Mesenchymal stem cell (in vitro differentiated cells and primary cell): ENCODE measurements around the gene MEG3.

ENCODE experiments used
- DNase-seq: peaks from one replicate; pipeline ENCODE4 v3.0.0-alpha.2; 2013
- H2AFZ ChIP-seq: one replicate; pipeline ENCODE4 v1.6.1; 2013; ENCODE audit warnings: low read depth, mild to moderate bottlenecking, control low read depth, inconsistent platforms, low read length, moderate library complexity
- H2AK5ac ChIP-seq: 2 replicates; pipeline ENCODE4 v1.6.1; 2013; ENCODE audit warnings: low read length, moderate library complexity, mild to moderate bottlenecking, inconsistent platforms; ENCODE audit not compliant: severe bottlenecking
- H2BK120ac ChIP-seq: one replicate; pipeline ENCODE4 v1.6.1; 2013; ENCODE audit warnings: low read depth, mild to moderate bottlenecking, inconsistent platforms, low read length, moderate library complexity
- H2BK12ac ChIP-seq, 2 experiments: one replicate each; pipeline ENCODE4 v1.6.1; 2013; ENCODE audit warnings: inconsistent platforms in 2 of 2, low read length in 2 of 2, mild to moderate bottlenecking in 2 of 2, moderate library complexity in 2 of 2, control low read depth in 1 of 2
- H2BK15ac ChIP-seq: one replicate; pipeline ENCODE4 v1.6.1; 2013; ENCODE audit warnings: mild to moderate bottlenecking, low read depth, inconsistent platforms; ENCODE audit not compliant: poor library complexity, severe bottlenecking
- H2BK5ac ChIP-seq: 2 replicates; pipeline ENCODE4 v1.6.1; 2013; ENCODE audit warnings: low read depth, mild to moderate bottlenecking, low read length, control low read depth, inconsistent platforms; ENCODE audit not compliant: poor library complexity, severe bottlenecking
- H3K14ac ChIP-seq, 2 experiments: one replicate each; pipeline ENCODE4 v1.6.1; 2013; ENCODE audit warnings: inconsistent platforms in 2 of 2, low read length in 2 of 2, control low read depth in 1 of 2, mild to moderate bottlenecking in 1 of 2, moderate library complexity in 1 of 2
- H3K18ac ChIP-seq, 2 experiments: one replicate each; pipeline ENCODE4 v1.6.1; 2013; ENCODE audit warnings: inconsistent platforms in 2 of 2, low read length in 2 of 2, control low read depth in 1 of 2, low read depth in 1 of 2, mild to moderate bottlenecking in 1 of 2
- H3K23ac ChIP-seq, 2 experiments: one replicate each; pipeline ENCODE4 v1.6.1; 2013; ENCODE audit warnings: inconsistent platforms in 2 of 2, low read length in 2 of 2, mild to moderate bottlenecking in 2 of 2, moderate library complexity in 2 of 2, control low read depth in 1 of 2
- H3K27ac ChIP-seq: 2 replicates; pipeline ENCODE4 v1.5.1; 2013; ENCODE audit warnings: mild to moderate bottlenecking, moderate library complexity, low read length, control low read depth, inconsistent platforms; ENCODE audit not compliant: poor library complexity, severe bottlenecking
- H3K27me3 ChIP-seq, 2 experiments: 2 replicates each; pipeline versions ENCODE4 v1.6.1 to v1.7.0; 2013; ENCODE audit warnings: low read length in 2 of 2, mild to moderate bottlenecking in 2 of 2, moderate library complexity in 2 of 2, control low read depth in 1 of 2, inconsistent platforms in 1 of 2; ENCODE audit not compliant: control insufficient read depth in 1 of 2, insufficient read depth in 1 of 2
- H3K36me3 ChIP-seq, 2 experiments: 2 replicates each; pipeline versions ENCODE4 v1.6.1 to v1.7.0; 2013; ENCODE audit warnings: low read length in 2 of 2, control low read depth in 1 of 2, inconsistent platforms in 1 of 2, low read depth in 1 of 2, mild to moderate bottlenecking in 1 of 2; ENCODE audit not compliant: insufficient read depth in 2 of 2, control insufficient read depth in 1 of 2
- H3K4ac ChIP-seq, 2 experiments: one replicate each; pipeline ENCODE4 v1.6.1; 2013; ENCODE audit warnings: inconsistent platforms in 2 of 2, low read length in 2 of 2, mild to moderate bottlenecking in 2 of 2, moderate library complexity in 2 of 2, control low read depth in 1 of 2, low read depth in 1 of 2
- H3K4me1 ChIP-seq: 2 replicates; pipeline ENCODE4 v1.6.1; 2013; ENCODE audit warnings: low read depth, low read length, control low read depth; ENCODE audit not compliant: control insufficient read depth, insufficient read depth
- H3K4me2 ChIP-seq: 2 replicates; pipeline ENCODE4 v1.6.1; 2013; ENCODE audit warnings: low read length, mild to moderate bottlenecking, inconsistent platforms; ENCODE audit not compliant: poor library complexity, severe bottlenecking
- H3K4me3 ChIP-seq, 2 experiments: 2 replicates each; pipeline versions ENCODE4 v1.5.1 to v1.7.0; 2013; ENCODE audit warnings: low read length in 2 of 2, mild to moderate bottlenecking in 2 of 2, control low read depth in 1 of 2, low read depth in 1 of 2; ENCODE audit not compliant: insufficient read depth in 1 of 2
- H3K79me1 ChIP-seq: replicated peaks from 2 replicates; pipeline ENCODE4 v1.6.1; 2013; ENCODE audit warnings: mild to moderate bottlenecking, control low read depth, low read length, inconsistent platforms; ENCODE audit not compliant: poor library complexity, severe bottlenecking
- H3K9ac ChIP-seq: 2 replicates; pipeline ENCODE4 v1.7.0; 2013; ENCODE audit warnings: mild to moderate bottlenecking, low read length, moderate library complexity
- H3K9me3 ChIP-seq: 2 replicates; pipeline ENCODE4 v1.7.0; 2013; ENCODE audit warnings: mild to moderate bottlenecking, low read length; ENCODE audit not compliant: control insufficient read depth
- H4K8ac ChIP-seq: one replicate; pipeline ENCODE4 v1.6.1; 2013; ENCODE audit warnings: inconsistent platforms, mild to moderate bottlenecking, low read length, moderate library complexity
- H4K91ac ChIP-seq: one replicate; pipeline ENCODE4 v1.6.1; 2013; ENCODE audit warnings: mild to moderate bottlenecking, low read length, inconsistent platforms
- WGBS: methylation state at CpG from one replicate; pipeline ENCODE4 v1.1.7; 2013; ENCODE audit warnings: mixed read lengths; 5-methylcytosine and 5-hydroxymethylcytosine counted together

MEG3 gene

GRCh38 chr14:100780246-100780645 is 45.7 kb upstream of the MEG3 start:
- Histone ChIP-seq H3K36me3 (no peaks in the 10 kb centered on the region), H3K14ac (no peak overlapping the region), H4K8ac (no peak overlapping the region), H3K9me3 (no peaks in the 10 kb centered on the region), H3K27me3 (peaks cover 18 to 71% of the 10 kb centered on the region in 2 experiments), H2BK15ac (no peak overlapping the region), H3K79me1 (no peaks in the 10 kb centered on the region), H3K4me2 (no peak overlapping the region), H3K27ac (no peak overlapping the region), H2BK120ac (no peak overlapping the region), H3K9ac (no peak overlapping the region), H3K18ac (no peak overlapping the region), H4K91ac (no peak overlapping the region), H2BK12ac (no peak overlapping the region), H3K4ac (no peak overlapping the region), H2AFZ (no peak overlapping the region), H2BK5ac (no peak overlapping the region), H3K4me1 (peaks cover 4% of the 10 kb centered on the region), H3K4me3 (no peak overlapping the region), H3K23ac (no peak overlapping the region), H2AK5ac (no peak overlapping the region)
- 98% methylated on average over 12 of the region's 12 CpGs for WGBS
- no peak for DNase-seq

DNA sequence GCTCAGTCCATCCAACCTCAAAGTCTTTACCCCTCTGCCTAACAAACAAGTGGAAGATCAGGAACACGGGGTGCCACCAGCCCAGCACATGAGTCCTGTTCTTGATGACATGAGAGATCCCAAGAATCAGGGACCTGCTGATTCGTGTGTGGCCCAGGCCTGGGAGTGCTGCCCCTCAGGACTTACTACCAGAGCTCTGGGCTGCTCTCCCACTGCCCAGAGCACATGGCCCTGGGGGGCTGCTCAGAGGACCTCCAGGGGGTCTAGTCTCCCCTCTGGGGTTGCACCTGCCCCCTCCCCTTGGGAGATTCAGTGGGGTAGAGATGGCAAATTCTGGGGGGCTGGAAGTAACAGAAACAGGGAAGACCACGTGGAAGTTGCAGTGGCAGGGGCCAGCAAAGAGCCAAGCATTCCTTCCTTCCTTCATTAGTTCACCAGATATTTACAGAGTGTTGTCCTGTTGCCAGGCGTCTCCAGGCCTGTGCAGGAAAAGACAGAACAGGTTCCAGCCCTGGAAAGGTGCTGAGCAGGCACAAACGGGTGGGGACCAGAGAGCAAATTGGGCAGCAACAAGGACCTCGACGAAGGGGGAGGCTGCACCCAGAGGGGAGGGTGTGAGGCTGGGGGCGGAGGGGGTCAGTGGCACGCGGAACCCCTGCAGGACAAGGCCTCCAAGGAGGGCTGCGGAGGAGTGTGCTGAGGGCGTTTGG is 45.1 kb upstream of the MEG3 start:
- Histone ChIP-seq H2AK5ac (no peak overlapping the region), H2BK120ac (no peak overlapping the region), H3K14ac (peak overlapping the region in 1 of 2 experiments; percentile 26), H3K4me3 (no peak overlapping the region), H3K4me2 (no peak overlapping the region), H2BK15ac (no peak overlapping the region), H2BK5ac (no peak overlapping the region), H3K18ac (no peak overlapping the region), H4K91ac (no peak overlapping the region), H3K27ac (no peak overlapping the region), H3K4ac (no peak overlapping the region), H3K9ac (no peak overlapping the region), H3K23ac (no peak overlapping the region), H4K8ac (no peak overlapping the region), H3K79me1 (no peaks in the 10 kb centered on the region), H3K36me3 (no peaks in the 10 kb centered on the region), H3K4me1 (no peaks in the 10 kb centered on the region), H3K27me3 (peaks cover 18 to 71% of the 10 kb centered on the region in 2 experiments), H2AFZ (no peak overlapping the region), H2BK12ac (no peak overlapping the region), H3K9me3 (no peaks in the 10 kb centered on the region)
- 91% methylated on average over 10 of the region's 12 CpGs for WGBS
- no peak for DNase-seq

- Histone ChIP-seq H2AFZ (no peak overlapping the region), H2BK15ac (no peak overlapping the region), H3K4me2 (no peak overlapping the region), H4K8ac (no peak overlapping the region), H3K27me3 (peaks cover 14 to 71% of the 10 kb centered on the region in 2 experiments), H3K23ac (no peak overlapping the region), H3K79me1 (no peaks in the 10 kb centered on the region), H3K9ac (no peak overlapping the region), H4K91ac (peak overlapping the region; percentile 11), H2BK120ac (no peak overlapping the region), H3K27ac (no peak overlapping the region), H2BK5ac (no peak overlapping the region), H2BK12ac (no peak overlapping the region), H3K18ac (no peak overlapping the region), H3K9me3 (no peaks in the 10 kb centered on the region), H3K4ac (no peak overlapping the region), H3K14ac (no peak overlapping the region), H3K36me3 (no peaks in the 10 kb centered on the region), H2AK5ac (no peak overlapping the region), H3K4me3 (no peak overlapping the region), H3K4me1 (no peaks in the 10 kb centered on the region)
- no peak for DNase-seq
- 96% methylated on average over 6 of the region's 8 CpGs for WGBS
Measured at GRCh38 chr14:100781952-100782351, 44.0 kb upstream of the MEG3 start.

GRCh38 chr14:100782516-100783320 is 43.2 kb upstream of the MEG3 start:
- Histone ChIP-seq H4K8ac (no peak overlapping the region), H3K4me2 (no peak overlapping the region), H3K14ac (no peak overlapping the region), H2BK120ac (no peak overlapping the region), H2AK5ac (no peak overlapping the region), H3K4me3 (no peak overlapping the region), H3K9me3 (no peaks in the 10 kb centered on the region), H3K27me3 (peaks cover 13 to 66% of the 10 kb centered on the region in 2 experiments), H4K91ac (peak overlapping the region; percentile 15), H2AFZ (no peak overlapping the region), H3K36me3 (no peaks in the 10 kb centered on the region), H3K4ac (peak overlapping the region in 1 of 2 experiments; percentile 35), H3K4me1 (no peaks in the 10 kb centered on the region), H2BK15ac (no peak overlapping the region), H3K23ac (no peak overlapping the region), H2BK12ac (no peak overlapping the region), H3K27ac (no peak overlapping the region), H2BK5ac (no peak overlapping the region), H3K18ac (no peak overlapping the region), H3K9ac (no peak overlapping the region), H3K79me1 (no peaks in the 10 kb centered on the region)
- 72% methylated on average over 13 of the region's 13 CpGs for whole genome bisulfite sequencing
- no peak for DNase-seq
